Activated CD4-positive, alpha-beta T cell treated with anti-CD3 and anti-CD28 coated beads for 36 hours (primary cell): ENCODE results near the gene KAT8. TPM values are rescaled to one million over a fixed set of nuclear protein-coding genes. Genes with fewer than 3 reads are reported as not detected.

ENCODE experiments used
- total RNA-seq, 2 experiments: library from RNA; stranded (reverse); gene quantifications; one replicate each; pipeline ENCODE4 v1.2.3, GENCODE V29; 2021

The KAT8 gene
- total RNA-seq, 2 experiments from 2014 or later, result 53.6 to 63.1 TPM

Other genes starting within 250 kb of the KAT8 start
- 10 to 100 TPM; 19.5 to 20.4 TPM for gene BCL7C, start 223.6 kb upstream of the KAT8 start, total RNA-seq
- gene CTF1, start 221.1 kb upstream of the KAT8 start, total RNA-seq, result under 1 TPM; 0.18 TPM
- gene FBXL19, start 194.1 kb upstream of the KAT8 start, total RNA-seq, result 10 to 100 TPM; 23.7 to 31.4 TPM
- gene ORAI3, start 168.6 kb upstream of the KAT8 start, total RNA-seq, result 1 to 10 TPM; 6.9 to 7.9 TPM
- 10 to 100 TPM; 18.5 to 21.7 TPM for gene SETD1A, start 159.9 kb upstream of the KAT8 start, total RNA-seq
- gene HSD3B7, start 132.5 kb upstream of the KAT8 start, total RNA-seq, result 1 to 10 TPM; 1.6 to 2.2 TPM
- gene STX1B, start 107.0 kb upstream of the KAT8 start, total RNA-seq, result 1 to 10 TPM; 1.3 to 1.5 TPM
- gene STX4, start 84.1 kb upstream of the KAT8 start, total RNA-seq, result 10 to 100 TPM; 29.2 to 35.9 TPM
- gene ZNF668, start 43.4 kb upstream of the KAT8 start, total RNA-seq, result 1 to 10 TPM; 9.2 to 9.9 TPM
- 10 to 100 TPM; 21.3 to 25.8 TPM for gene ZNF646, start 43.2 kb upstream of the KAT8 start, total RNA-seq
- 1 to 10 TPM; 4.0 to 9.2 TPM for gene PRSS53, start 28.7 kb upstream of the KAT8 start, total RNA-seq
- 10 to 100 TPM; 59.6 to 64.2 TPM for gene VKORC1, start 22.9 kb upstream of the KAT8 start, total RNA-seq
- 10 to 100 TPM; 50.0 to 53.3 TPM for gene BCKDK, start 9.3 kb upstream of the KAT8 start, total RNA-seq
- not detected for gene PRSS8, start 18.1 kb downstream of the KAT8 start, total RNA-seq
- gene PRSS36, start 32.4 kb downstream of the KAT8 start, total RNA-seq, result under 1 TPM; 0.26 to 0.43 TPM
- 100 to 1,000 TPM; 647 to 648 TPM for gene FUS, start 62.5 kb downstream of the KAT8 start, total RNA-seq
- gene PYCARD, start 85.1 kb downstream of the KAT8 start, total RNA-seq, result 1 to 10 TPM; 5.7 TPM
- gene TRIM72, start 96.5 kb downstream of the KAT8 start, total RNA-seq, result under 1 TPM in 1 of 2 experiments, not detected in 1; 0.04 TPM
- not detected for gene PYDC1, start 99.5 kb downstream of the KAT8 start, total RNA-seq
- under 1 TPM; 0.67 to 0.98 TPM for gene ITGAM, start 142.3 kb downstream of the KAT8 start, total RNA-seq
- 1 to 10 TPM; 5.3 to 6.6 TPM for gene ITGAX, start 237.5 kb downstream of the KAT8 start, total RNA-seq